Tibial artery (tissue), 4 donors: ENCODE results near the gene BUB3.

Experiments used
- DNase-seq, 2 donors: peaks; one replicate each; pipeline ENCODE4 v3.0.0-alpha.2; 2019
- H3K27ac ChIP-seq, 2 donors: fragments of 200-600 bp; sonication (generic) in 1 of 2; 1 replicate in 1 of 2; 2 replicates in 1 of 2; pipeline ENCODE4 v1.5.1; 2018 to 2019; ENCODE audit warnings: mild to moderate bottlenecking in 1 of 2
- H3K27me3 ChIP-seq, 2 donors: fragments of 200-600 bp; sonication (generic) in 1 of 2; one replicate each; pipeline versions ENCODE4 v1.5.1 to v1.6.0; 2016 to 2019
- H3K36me3 ChIP-seq, 3 donors: fragments of 200-600 bp; sonication (generic) in 2 of 3; one replicate each; pipeline ENCODE4 v1.5.1; 2016 to 2019; ENCODE audit warnings: mild to moderate bottlenecking in 2 of 3
- H3K4me1 ChIP-seq, 4 donors: fragments of 200-600 bp; sonication (generic) in 2 of 4; 1 replicate in 3 of 4; 2 replicates in 1 of 4; pipeline ENCODE4 v1.5.1; 2016 to 2019
- H3K4me3 ChIP-seq, 2 donors: fragments of 200-600 bp; sonication (generic) in 1 of 2; 1 replicate in 1 of 2; 2 replicates in 1 of 2; pipeline ENCODE4 v1.5.1; 2018 to 2019; ENCODE audit warnings: mild to moderate bottlenecking in 2 of 2
- H3K9me3 ChIP-seq, 3 donors: fragments of 200-600 bp; sonication (generic) in 1 of 3; one replicate each; pipeline ENCODE4 v1.5.1; 2016 to 2019
- intact Hi-C: fragments of 100-400 bp; cut with DNase I; formaldehyde crosslinking; loops from one replicate; pipeline ENCODE4 v1.15.0; 2023; ENCODE audit warnings: low total_unique reads
- TF ChIP-seq, protein P1 (sequence below), 2 experiments: fragments of 200-600 bp in 1 of 2; fragments of 450-650 bp in 1 of 2; IDR thresholded peaks; one replicate each; pipeline ENCODE4 v1.5.1; 2017 to 2019; ENCODE audit warnings: antibody characterized with exemption in 2 of 2, mild to moderate bottlenecking in 1 of 2, moderate library complexity in 1 of 2

The BUB3 gene

DNA sequence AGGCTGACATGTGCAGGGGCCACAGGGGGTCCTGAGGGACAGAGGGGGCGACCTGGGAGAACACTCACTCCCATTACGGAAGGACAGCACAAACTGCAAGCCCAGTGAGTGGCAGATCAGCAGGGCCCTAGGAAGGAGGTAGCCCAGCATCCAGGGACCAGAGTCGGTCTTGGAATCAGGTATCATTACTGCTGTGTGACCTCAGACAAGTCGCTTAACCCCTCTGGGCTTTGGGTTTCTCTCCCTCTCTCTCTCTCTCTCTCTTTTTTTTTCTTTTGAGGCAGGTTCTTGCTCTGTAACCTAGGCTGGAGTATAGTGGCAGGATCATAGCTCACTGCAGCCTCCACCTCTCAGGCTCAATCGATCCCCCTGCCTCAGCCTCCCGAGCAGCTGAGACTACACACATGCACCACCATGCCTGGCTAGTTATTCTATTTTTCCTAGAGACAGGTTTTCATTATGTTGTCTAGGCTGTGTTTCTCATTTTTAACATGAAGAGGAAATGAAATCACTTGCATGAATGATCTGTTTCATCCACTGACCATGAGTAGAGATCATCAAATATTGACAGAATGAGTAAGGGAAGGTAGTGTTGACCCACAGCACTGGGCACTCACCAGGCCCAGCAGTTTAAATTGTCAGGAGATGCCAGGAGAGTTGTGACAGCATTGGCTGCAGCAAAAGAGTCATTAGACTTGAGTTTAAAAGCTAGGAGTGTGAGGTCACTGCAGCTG lies 49.4 kb downstream of the BUB3 start:
- TF ChIP-seq, protein P1, sequence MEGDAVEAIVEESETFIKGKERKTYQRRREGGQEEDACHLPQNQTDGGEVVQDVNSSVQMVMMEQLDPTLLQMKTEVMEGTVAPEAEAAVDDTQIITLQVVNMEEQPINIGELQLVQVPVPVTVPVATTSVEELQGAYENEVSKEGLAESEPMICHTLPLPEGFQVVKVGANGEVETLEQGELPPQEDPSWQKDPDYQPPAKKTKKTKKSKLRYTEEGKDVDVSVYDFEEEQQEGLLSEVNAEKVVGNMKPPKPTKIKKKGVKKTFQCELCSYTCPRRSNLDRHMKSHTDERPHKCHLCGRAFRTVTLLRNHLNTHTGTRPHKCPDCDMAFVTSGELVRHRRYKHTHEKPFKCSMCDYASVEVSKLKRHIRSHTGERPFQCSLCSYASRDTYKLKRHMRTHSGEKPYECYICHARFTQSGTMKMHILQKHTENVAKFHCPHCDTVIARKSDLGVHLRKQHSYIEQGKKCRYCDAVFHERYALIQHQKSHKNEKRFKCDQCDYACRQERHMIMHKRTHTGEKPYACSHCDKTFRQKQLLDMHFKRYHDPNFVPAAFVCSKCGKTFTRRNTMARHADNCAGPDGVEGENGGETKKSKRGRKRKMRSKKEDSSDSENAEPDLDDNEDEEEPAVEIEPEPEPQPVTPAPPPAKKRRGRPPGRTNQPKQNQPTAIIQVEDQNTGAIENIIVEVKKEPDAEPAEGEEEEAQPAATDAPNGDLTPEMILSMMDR (IDR thresholded peaks at IDR 0.05), result no peak
- intact Hi-C loops, result no loop called here

GRCh38 chr10:123204127-123204461 lies 49.9 kb downstream of the BUB3 start:
- TF ChIP-seq, protein P1 (IDR thresholded peaks at IDR 0.05), result no peak
- Histone ChIP-seq H3K27ac (no peak overlapping the region), H3K4me3 (no peak overlapping the region), H3K36me3 (peaks cover 0 to 8% (median 0%) of the 10 kb centered on the region in 3 donors), H3K27me3 (no peaks in the 10 kb centered on the region), H3K9me3 (peaks cover 0 to 14% (median 5%) of the 10 kb centered on the region in 3 donors), H3K4me1 (no peaks in the 10 kb centered on the region)
- intact Hi-C loops, result no loop called here
- DNase-seq, result no peak

More for the DNA sequence above, 49.4 kb downstream of the BUB3 start:
- Histone ChIP-seq H3K36me3 (peaks cover 0 to 8% (median 0%) of the 10 kb centered on the region in 3 donors), H3K4me1 (no peaks in the 10 kb centered on the region), H3K9me3 (peaks cover 0 to 14% (median 5%) of the 10 kb centered on the region in 3 donors), H3K27ac (no peak overlapping the region), H3K27me3 (no peaks in the 10 kb centered on the region), H3K4me3 (no peak overlapping the region)
- no peak for DNase-seq

- no peaks in the 10 kb centered on the region for H3K27me3 ChIP-seq
- no peak overlapping the region for H3K27ac ChIP-seq
- H3K9me3 ChIP-seq, result peaks cover 0 to 14% (median 5%) of the 10 kb centered on the region in 3 donors
- peaks cover 0 to 8% (median 0%) of the 10 kb centered on the region in 3 donors for H3K36me3 ChIP-seq
- no peak overlapping the region for H3K4me3 ChIP-seq
- TF ChIP-seq, protein P1 (IDR thresholded peaks at IDR 0.05), result no peak
- no peak for DNase-seq
- no peaks in the 10 kb centered on the region for H3K4me1 ChIP-seq
- intact Hi-C loops, result no loop called here
These were observed 50.8 kb downstream of the BUB3 start for GRCh38 chr10:123205041-123205440.

DNA sequence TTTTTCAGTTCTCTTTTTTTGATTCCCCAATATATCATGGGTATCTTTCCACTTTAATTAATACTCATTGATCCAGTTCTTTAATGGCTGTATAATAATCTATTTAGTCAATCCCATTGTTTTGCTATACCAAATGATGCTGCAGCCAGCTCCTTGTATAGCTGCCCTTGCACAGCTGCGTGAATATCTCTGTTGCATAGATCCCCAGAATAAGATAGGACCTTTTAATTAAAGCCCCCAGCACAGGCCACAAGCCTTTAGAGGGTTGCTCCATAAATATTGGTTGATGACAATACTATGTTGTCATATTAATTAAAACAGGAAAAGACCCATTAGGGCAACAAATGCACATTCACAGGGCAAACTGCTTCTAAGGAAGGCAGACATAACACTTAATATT lies 57.9 kb downstream of the BUB3 start:
- Histone ChIP-seq H3K4me1 (no peaks in the 10 kb centered on the region), H3K4me3 (no peak overlapping the region), H3K27ac (no peak overlapping the region), H3K36me3 (peaks cover 0 to 8% (median 0%) of the 10 kb centered on the region in 3 donors), H3K9me3 (peaks cover 0 to 31% (median 5%) of the 10 kb centered on the region in 3 donors), H3K27me3 (no peaks in the 10 kb centered on the region)
- DNase-seq, result no peak
- intact Hi-C loops, result no loop called here
- TF ChIP-seq, protein P1 (IDR thresholded peaks at IDR 0.05), result no peak

DNA sequence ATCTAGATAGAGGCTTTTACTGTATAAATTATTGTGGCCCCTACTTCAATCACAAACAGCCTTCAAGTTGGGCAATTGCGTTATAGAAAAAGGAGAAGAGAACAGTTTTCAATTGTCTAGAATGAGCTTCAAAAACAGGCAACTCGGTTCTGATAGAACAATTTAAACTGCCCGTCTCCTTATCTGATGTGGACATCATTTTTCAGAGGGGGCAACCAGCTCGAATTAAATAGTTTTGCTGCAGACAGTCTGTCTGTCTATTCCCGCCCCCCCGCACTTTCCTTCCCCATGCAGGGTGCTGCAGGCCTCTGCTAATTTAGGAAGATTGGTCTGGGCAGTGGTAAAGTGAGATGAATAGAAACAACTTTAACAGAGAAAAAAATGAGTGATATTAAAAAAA lies 58.4 kb downstream of the BUB3 start:
- Histone ChIP-seq H3K36me3 (peaks cover 0 to 8% (median 0%) of the 10 kb centered on the region in 3 donors), H3K9me3 (peaks cover 0 to 27% (median 4%) of the 10 kb centered on the region in 3 donors), H3K27ac (no peak overlapping the region), H3K4me3 (no peak overlapping the region), H3K27me3 (no peaks in the 10 kb centered on the region), H3K4me1 (no peaks in the 10 kb centered on the region)
- TF ChIP-seq, protein P1 (IDR thresholded peaks at IDR 0.05), result no peak
- DNase-seq, result no peak
- intact Hi-C loops, result no loop called here
